SK-N-SH (cell line): ENCODE data around the gene MAD1L1.

Source experiments
- EP300 ChIP-seq, 2 experiments: IDR thresholded peaks; 2 replicates each; pipeline versions ENCODE4 v1.4.0 to v1.6.1; 2012; ENCODE audit warnings: borderline replicate concordance in 1 of 2, low read depth in 1 of 2, low read length in 1 of 2
- FOXM1 ChIP-seq: IDR thresholded peaks from 2 replicates; pipeline ENCODE4 v1.4.0; 2012; ENCODE audit warnings: low read depth, mild to moderate bottlenecking
- GABPA ChIP-seq: IDR thresholded peaks from 2 replicates; pipeline ENCODE4 v1.4.0; 2012; ENCODE audit warnings: low read depth, mild to moderate bottlenecking
- JUND ChIP-seq: IDR thresholded peaks from 2 replicates; pipeline ENCODE4 v1.4.0; 2012
- POLR2AphosphoS5 ChIP-seq: IDR thresholded peaks from 2 replicates; pipeline ENCODE4 v1.6.1; 2012; ENCODE audit warnings: low read depth, low read length
- REST ChIP-seq: IDR thresholded peaks from 2 replicates; pipeline ENCODE4 v1.6.1; 2012; ENCODE audit warnings: mild to moderate bottlenecking, low read depth, low read length, moderate library complexity
- SMC3 ChIP-seq: IDR thresholded peaks from 2 replicates; pipeline ENCODE4 v1.6.1; 2012; ENCODE audit warnings: low read depth, low read length, improper control_type of control experiment
- TAF1 ChIP-seq: IDR thresholded peaks from 2 replicates; pipeline ENCODE4 v1.6.1; 2012; ENCODE audit warnings: low read depth, mild to moderate bottlenecking, low read length, moderate library complexity, borderline replicate concordance
- USF2 ChIP-seq: fragments of 150-350 bp; IDR thresholded peaks from 2 replicates; pipeline ENCODE4 v1.6.1; 2017; ENCODE audit warnings: antibody characterized with exemption, low read length, low read depth, borderline replicate concordance
- YY1 ChIP-seq: IDR thresholded peaks from 2 replicates; pipeline ENCODE4 v1.4.0; 2012; ENCODE audit warnings: low read depth, mild to moderate bottlenecking
- TF ChIP-seq, protein P1 (sequence below): fragments of 200-600 bp; sonication (generic); IDR thresholded peaks from 2 replicates; pipeline ENCODE4 v1.6.1; 2017; ENCODE audit warnings: antibody characterized with exemption, mild to moderate bottlenecking, moderate library complexity

- no peak for TF ChIP-seq TAF1
- TF ChIP-seq, protein P1, sequence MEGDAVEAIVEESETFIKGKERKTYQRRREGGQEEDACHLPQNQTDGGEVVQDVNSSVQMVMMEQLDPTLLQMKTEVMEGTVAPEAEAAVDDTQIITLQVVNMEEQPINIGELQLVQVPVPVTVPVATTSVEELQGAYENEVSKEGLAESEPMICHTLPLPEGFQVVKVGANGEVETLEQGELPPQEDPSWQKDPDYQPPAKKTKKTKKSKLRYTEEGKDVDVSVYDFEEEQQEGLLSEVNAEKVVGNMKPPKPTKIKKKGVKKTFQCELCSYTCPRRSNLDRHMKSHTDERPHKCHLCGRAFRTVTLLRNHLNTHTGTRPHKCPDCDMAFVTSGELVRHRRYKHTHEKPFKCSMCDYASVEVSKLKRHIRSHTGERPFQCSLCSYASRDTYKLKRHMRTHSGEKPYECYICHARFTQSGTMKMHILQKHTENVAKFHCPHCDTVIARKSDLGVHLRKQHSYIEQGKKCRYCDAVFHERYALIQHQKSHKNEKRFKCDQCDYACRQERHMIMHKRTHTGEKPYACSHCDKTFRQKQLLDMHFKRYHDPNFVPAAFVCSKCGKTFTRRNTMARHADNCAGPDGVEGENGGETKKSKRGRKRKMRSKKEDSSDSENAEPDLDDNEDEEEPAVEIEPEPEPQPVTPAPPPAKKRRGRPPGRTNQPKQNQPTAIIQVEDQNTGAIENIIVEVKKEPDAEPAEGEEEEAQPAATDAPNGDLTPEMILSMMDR, result no peak
- TF ChIP-seq SMC3, result no peak
- TF ChIP-seq REST, result no peak
- TF ChIP-seq USF2, result no peak
- no peak for TF ChIP-seq YY1
- TF ChIP-seq POLR2AphosphoS5, result no peak
- no peak for TF ChIP-seq GABPA
- no peak for TF ChIP-seq FOXM1
- no peak for TF ChIP-seq EP300 (IDR thresholded peaks at IDR 0.05; ENCODE audit: borderline replicate concordance in 1 of 2, low read depth in 1 of 2, low read length in 1 of 2)
- no peak for TF ChIP-seq JUND
Observed at GRCh38 chr7:1951159-1951536, 281.6 kb downstream of the MAD1L1 start.
